ENCODE results near the gene MINDY4. TPM values are rescaled to one million over a fixed set of nuclear protein-coding genes. Genes with fewer than 3 reads are reported as not detected.
"Not testable (repeated sequence)": the region's sequence is repeated elsewhere in the genome, so short reads cannot be mapped to it uniquely, and the experiment has no call there.

Gene MINDY4
- total RNA-seq, 1 donor from 2014 or later: 2.4 TPM

GRCh38 chr7:30799206-30799975, 28.2 kb downstream of the MINDY4 start:
- FAIRE-seq (no peak), DNase-seq (ENCODE audit: low spot score in 2 of 2) (no peak)

- DNase-seq (ENCODE audit: low spot score in 2 of 2): no peak
- no peak for FAIRE-seq
These were observed 28.9 kb downstream of the MINDY4 start for GRCh38 chr7:30799976-30800661.

- DNase-seq (ENCODE audit: low spot score in 2 of 2): peak; percentile 41 to 74
- FAIRE-seq: no peak
These were observed 29.6 kb downstream of the MINDY4 start for GRCh38 chr7:30800785-30801252.

- DNase-seq (ENCODE audit: low spot score in 2 of 2) (no peak), FAIRE-seq (no peak)
These were observed 31.6 kb downstream of the MINDY4 start for GRCh38 chr7:30802812-30803211.

GRCh38 chr7:30804078-30804661, 33.0 kb downstream of the MINDY4 start:
- DNase-seq (ENCODE audit: low spot score in 2 of 2): no peak

GRCh38 chr7:30805081-30805691, 34.0 kb downstream of the MINDY4 start:
- no peak for FAIRE-seq
- DNase-seq (ENCODE audit: low spot score in 2 of 2): no peak

More at GRCh38 chr7:30804078-30804661, 33.0 kb downstream of the MINDY4 start:
- no peak for FAIRE-seq

- no peak for FAIRE-seq
These were observed 34.7 kb downstream of the MINDY4 start for GRCh38 chr7:30805931-30806330.

GRCh38 chr7:30807477-30807876, 36.3 kb downstream of the MINDY4 start:
- not testable (repeated sequence) for DNase-seq (ENCODE audit: low spot score in 2 of 2); FAIRE-seq

More at GRCh38 chr7:30805931-30806330, 34.7 kb downstream of the MINDY4 start:
- no peak for DNase-seq (ENCODE audit: low spot score in 2 of 2)

GRCh38 chr7:30807941-30808340, 36.7 kb downstream of the MINDY4 start:
- not testable (repeated sequence) for FAIRE-seq

GRCh38 chr7:30810986-30811385, 39.8 kb downstream of the MINDY4 start:
- DNase-seq (ENCODE audit: low spot score in 2 of 2): no peak
- no peak for FAIRE-seq

More at GRCh38 chr7:30807941-30808340, 36.7 kb downstream of the MINDY4 start:
- not testable (repeated sequence) for DNase-seq (ENCODE audit: low spot score in 2 of 2)

- DNase-seq (ENCODE audit: low spot score in 2 of 2) (no peak), FAIRE-seq (no peak)
These were observed 41.5 kb downstream of the MINDY4 start for GRCh38 chr7:30812676-30813075.

GRCh38 chr7:30813466-30813865, 42.2 kb downstream of the MINDY4 start:
- FAIRE-seq: no peak
- DNase-seq (ENCODE audit: low spot score in 2 of 2): no peak

GRCh38 chr7:30814700-30815387, 43.6 kb downstream of the MINDY4 start:
- no peak for FAIRE-seq
- no peak for DNase-seq (ENCODE audit: low spot score in 2 of 2)

GRCh38 chr7:30815388-30815854, 44.2 kb downstream of the MINDY4 start:
- no peak for FAIRE-seq

GRCh38 chr7:30815951-30816644, 44.9 kb downstream of the MINDY4 start:
- no peak for DNase-seq (ENCODE audit: low spot score in 2 of 2)
- no peak for FAIRE-seq

More at GRCh38 chr7:30815388-30815854, 44.2 kb downstream of the MINDY4 start:
- no peak for DNase-seq (ENCODE audit: low spot score in 2 of 2)

GRCh38 chr7:30816645-30817370, 45.6 kb downstream of the MINDY4 start:
- DNase-seq (ENCODE audit: low spot score in 2 of 2): no peak
- no peak for FAIRE-seq

GRCh38 chr7:30817371-30817767, 46.2 kb downstream of the MINDY4 start:
- DNase-seq (ENCODE audit: low spot score in 2 of 2): no peak
- no peak for FAIRE-seq

- no peak for DNase-seq (ENCODE audit: low spot score in 2 of 2)
- no peak for FAIRE-seq
These were observed 53.9 kb downstream of the MINDY4 start for GRCh38 chr7:30824821-30825720.
